Stimulated activated CD8-positive, alpha-beta memory T cell treated with anti-CD3 and anti-CD28 coated beads, Interleukin-4, amount 100 ng/mL, for 1 hour (primary cell): Measurements from ENCODE around the gene RBMS1.

Experiments used
- DNase-seq, 2 donors: peaks; one replicate each; pipeline ENCODE4 v3.0.0-alpha.2; 2020; ENCODE audit warnings: low read depth in 2 of 2, low spot score in 1 of 2

Gene RBMS1

GRCh38 chr2:160309585-160309984 lies 184.0 kb downstream of the RBMS1 start:
- no peak for DNase-seq

- DNase-seq, result no peak
Observed at GRCh38 chr2:160308915-160309314, 184.7 kb downstream of the RBMS1 start.

- no peak for DNase-seq
Observed at GRCh38 chr2:160308476-160308875, 185.1 kb downstream of the RBMS1 start.

GRCh38 chr2:160306985-160307384 lies 186.6 kb downstream of the RBMS1 start:
- no peak for DNase-seq

GRCh38 chr2:160305081-160305750 lies 188.4 kb downstream of the RBMS1 start:
- DNase-seq, result no peak

- no peak for DNase-seq
Observed at GRCh38 chr2:160303527-160303926, 190.1 kb downstream of the RBMS1 start.

GRCh38 chr2:160303076-160303475 lies 190.5 kb downstream of the RBMS1 start:
- no peak for DNase-seq

GRCh38 chr2:160301420-160301819 lies 192.2 kb downstream of the RBMS1 start:
- DNase-seq, result no peak

GRCh38 chr2:160300203-160300602 lies 193.4 kb downstream of the RBMS1 start:
- no peak for DNase-seq

GRCh38 chr2:160299540-160299939 lies 194.1 kb downstream of the RBMS1 start:
- DNase-seq, result no peak

- DNase-seq, result no peak
Observed at GRCh38 chr2:160298960-160299359, 194.6 kb downstream of the RBMS1 start.

GRCh38 chr2:160295519-160296207 lies 197.9 kb downstream of the RBMS1 start:
- DNase-seq, result no peak

GRCh38 chr2:160294889-160295288 lies 198.7 kb downstream of the RBMS1 start:
- no peak for DNase-seq

- no peak for DNase-seq
Observed at GRCh38 chr2:160294339-160294803, 199.2 kb downstream of the RBMS1 start.

GRCh38 chr2:160293391-160294091 lies 200.1 kb downstream of the RBMS1 start:
- DNase-seq, result no peak

GRCh38 chr2:160292225-160292624 lies 201.4 kb downstream of the RBMS1 start:
- DNase-seq, result no peak

GRCh38 chr2:160291382-160291781 lies 202.2 kb downstream of the RBMS1 start:
- DNase-seq, result no peak

GRCh38 chr2:160290598-160290997 lies 203.0 kb downstream of the RBMS1 start:
- no peak for DNase-seq

GRCh38 chr2:160289831-160290230 lies 203.8 kb downstream of the RBMS1 start:
- no peak for DNase-seq

- no peak for DNase-seq
Observed at GRCh38 chr2:160289126-160289525, 204.5 kb downstream of the RBMS1 start.

GRCh38 chr2:160288324-160288723 lies 205.3 kb downstream of the RBMS1 start:
- DNase-seq, result no peak

- DNase-seq, result no peak
Observed at GRCh38 chr2:160287476-160287875, 206.1 kb downstream of the RBMS1 start.
